Stimulated activated CD8-positive, alpha-beta memory T cell treated with anti-CD3 and anti-CD28 coated beads, Interleukin-4, amount 100 ng/mL, for 24 hours (primary cell): ENCODE measurements around the gene ROR2.

Source experiments
- DNase-seq: peaks from one replicate; pipeline ENCODE4 v3.0.0-alpha.2; 2020; ENCODE audit warnings: low read depth

The ROR2 gene

DNA sequence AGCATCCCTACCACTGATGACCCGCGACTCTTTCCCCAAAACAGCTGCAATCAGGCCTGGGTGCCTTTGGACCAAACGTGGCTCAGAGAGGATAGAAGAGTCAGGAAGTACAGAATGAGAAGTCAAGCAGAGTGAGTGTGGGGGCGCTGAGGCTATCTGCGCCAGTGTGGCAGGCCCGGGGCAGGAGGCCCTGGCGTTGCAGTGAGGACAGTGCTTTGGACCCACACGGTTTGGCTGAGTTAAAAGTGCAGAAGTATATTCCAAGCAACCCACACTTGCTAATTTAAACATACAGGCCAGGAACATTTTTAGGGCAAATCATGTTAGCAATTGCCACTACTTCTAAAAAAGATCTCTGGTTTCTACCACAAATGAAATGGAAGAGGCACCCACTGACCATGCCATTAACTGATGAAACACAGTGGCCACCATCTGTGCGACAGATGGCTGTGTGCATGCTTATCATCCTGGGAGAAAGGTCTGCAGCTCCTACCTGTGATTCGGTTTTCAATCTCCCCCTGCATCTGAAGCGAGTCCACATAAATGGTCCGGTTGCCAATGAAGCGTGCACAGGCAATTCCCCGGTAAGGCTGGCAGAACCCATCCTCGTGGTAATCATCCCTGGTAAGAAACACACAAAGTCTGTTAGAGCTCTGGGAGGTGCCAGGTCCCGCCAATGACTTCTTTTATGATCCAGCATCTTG, 213.0 kb downstream of the ROR2 start:
- no peak for DNase-seq

DNA sequence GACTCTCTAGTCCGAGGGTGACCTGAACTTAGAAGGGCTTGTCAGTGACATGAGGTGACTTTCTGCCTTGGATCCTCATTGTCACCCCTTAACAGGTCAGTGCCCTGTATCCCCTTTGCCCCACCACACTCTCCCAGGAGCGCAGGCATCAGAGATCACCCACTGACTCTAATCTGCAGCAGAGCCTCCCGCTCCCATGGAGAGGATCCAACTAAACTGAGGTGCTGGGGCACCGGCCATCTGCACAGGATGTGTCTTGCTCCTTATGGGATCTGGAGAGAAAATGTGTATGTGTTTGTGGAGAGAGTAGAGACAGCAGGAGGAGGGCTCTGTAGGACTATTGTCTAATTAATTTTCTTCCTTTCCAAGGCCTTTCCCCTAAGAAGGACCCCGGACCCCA, 213.7 kb downstream of the ROR2 start:
- no peak for DNase-seq

DNA sequence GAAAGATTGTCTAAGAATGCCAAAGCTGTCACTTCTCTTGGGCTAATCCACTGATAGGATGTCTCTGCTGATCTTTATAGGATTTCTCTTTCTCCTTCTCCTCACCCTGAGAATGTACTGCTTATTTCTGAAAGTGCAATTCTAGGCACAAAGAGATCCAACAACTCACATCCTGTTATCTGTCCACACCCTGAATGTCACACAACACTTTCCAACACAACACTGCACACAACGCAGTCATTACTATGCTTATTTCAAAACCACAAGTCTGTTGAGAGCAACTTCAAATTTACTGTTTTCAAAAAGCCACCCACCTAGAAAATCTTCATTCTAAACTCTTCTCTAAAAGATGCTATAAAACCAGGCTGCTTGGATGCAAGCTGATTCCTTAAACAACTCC, 215.0 kb downstream of the ROR2 start:
- no peak for DNase-seq

DNA sequence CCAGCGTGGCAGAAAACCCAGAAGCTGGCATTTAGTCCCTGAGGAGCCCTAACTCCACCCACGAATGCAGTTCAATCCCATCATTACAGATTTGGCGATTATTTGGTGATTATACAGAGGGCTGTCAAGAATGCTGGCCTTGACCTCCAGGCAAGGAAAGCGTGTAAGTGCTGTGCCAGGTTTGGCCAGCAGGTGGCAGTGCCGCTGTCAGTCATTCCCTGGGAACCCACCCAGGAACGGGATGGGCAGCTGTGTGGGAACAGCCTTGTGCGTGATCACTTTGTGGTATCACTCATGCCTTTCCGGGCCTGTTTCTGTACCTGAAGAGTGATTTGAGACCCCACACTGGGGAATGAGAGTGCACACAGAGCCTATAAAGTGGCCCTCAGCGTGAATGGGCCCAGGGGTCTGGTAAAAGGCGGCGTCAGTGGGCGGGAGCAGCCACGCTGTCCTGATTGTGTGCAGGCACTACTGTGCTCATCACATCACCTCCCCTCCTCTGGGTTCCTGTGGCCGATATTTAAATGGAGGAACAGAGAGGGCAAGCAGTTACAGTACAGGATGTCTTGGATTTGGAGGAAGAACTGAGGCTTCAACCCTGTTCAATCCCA, 215.6 kb downstream of the ROR2 start:
- DNase-seq: peak; percentile 53

DNA sequence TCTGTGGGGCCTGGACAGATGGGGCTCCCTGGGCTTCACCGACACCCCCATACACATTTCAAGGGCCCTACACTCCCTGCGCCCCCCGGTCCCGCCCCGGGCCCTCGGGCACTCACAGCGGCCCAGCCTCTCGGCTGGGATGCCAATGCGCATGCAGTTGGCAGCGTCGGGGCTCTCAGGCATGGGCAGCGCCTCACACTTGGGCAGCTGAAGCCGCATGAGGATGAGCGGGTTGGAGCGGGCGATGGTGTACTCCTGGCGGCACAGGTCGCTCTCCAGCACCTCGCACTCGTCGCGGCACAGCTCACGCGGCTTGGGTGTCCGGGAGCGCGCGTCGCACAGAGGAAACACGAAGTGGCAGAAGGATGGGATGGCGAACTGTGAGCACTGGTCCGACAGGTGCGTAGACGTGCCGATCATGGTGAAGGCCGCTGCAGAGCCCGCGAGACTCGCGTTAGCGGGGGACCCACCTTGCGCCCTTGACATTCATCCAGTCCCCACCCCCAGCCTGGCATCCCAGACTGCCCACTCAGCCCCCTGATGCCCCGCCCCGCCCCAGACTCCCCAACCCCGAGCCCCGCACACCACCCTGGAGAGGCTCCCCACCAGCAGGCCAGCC, 216.9 kb downstream of the ROR2 start:
- DNase-seq: no peak

DNA sequence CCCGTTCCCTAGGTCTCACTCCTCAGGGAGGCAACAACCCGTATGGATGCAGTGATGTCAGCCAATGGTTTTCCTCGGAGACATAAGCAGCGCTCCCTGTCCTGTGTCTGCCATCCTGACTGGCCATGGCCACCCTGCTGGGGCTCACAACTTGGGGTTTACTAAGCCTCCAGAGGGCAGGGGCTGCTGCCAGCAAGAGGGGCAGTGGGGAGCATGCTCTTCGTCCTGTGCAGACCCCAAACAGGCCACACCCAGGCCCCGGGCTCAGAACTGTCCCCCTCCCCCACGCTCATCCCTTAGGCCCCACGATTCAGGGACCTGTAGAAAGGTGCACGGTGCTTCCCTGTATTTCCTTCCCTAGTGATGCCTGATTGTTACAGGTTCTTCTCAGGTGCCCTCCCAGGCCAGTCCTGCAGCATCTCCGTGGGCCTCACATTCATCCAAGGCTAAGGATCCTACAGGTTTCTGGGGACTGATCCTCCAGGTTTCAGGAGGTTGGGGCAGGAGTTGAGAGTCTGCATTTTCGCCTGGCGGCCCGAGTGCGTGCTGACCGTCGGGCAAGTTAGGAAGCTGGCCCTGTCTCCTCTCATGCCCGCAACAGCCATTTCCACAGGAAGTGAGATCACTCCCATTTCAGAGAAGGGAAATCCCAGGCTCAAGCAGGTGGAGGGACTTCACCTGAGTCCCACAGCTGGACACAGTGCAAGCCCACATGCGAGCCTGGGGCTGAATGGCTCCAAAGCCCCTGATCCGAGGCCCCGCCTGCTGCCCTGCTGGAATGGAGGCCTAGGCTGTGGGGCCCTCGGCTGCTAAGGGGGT, 217.6 kb downstream of the ROR2 start:
- DNase-seq: no peak

DNA sequence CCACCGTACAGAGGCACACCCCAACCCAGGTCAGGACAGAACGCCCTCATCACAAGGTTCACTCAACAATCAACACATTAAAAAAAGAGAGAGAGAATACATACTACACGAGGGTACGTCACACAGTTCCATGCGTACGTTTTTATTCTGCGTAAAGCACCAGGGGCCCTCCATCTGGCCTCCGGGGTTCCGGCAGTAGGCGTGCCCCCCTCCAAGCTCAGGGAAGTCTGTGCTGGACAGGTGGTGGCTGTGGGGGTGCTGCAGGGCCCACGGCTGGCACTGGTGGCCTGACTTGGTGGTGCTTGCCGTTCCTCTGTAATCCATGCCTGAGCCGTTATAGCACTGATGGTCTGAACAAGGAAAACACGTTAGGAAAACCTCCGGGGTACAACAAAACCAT, 219.2 kb downstream of the ROR2 start:
- DNase-seq: no peak

DNA sequence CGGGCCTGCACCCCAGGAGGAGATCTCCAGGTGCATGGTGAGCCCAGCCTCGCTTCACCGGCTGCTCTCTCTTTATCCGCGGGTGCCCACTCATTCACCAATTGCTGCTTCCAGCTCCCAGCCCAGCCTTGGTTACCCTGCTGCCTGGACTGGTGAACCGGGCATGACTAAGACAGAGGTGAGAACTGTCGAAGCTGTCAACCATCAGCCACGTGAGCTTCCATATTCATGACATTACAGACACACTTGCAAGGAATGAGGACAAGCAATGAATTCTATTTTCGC, 220.5 kb downstream of the ROR2 start:
- DNase-seq: no peak

DNA sequence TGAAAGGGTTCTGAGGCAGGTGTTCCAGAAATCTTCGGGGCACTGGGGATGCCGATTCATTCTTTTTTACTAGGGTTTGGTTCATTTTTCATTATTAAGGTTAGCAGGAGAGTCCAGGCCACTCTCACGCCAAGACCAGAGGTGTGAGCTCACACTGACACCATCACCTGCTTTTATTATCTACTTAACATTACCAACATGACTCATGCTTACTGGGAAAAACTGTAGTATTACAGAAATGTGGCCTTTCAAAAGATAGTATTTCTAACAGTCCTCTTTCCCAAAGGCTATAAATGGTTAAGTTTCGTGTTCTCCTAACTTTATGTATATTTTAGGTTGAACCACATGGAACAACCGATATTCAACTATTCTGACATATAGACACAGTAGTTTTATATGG, 222.1 kb downstream of the ROR2 start:
- no peak for DNase-seq

DNA sequence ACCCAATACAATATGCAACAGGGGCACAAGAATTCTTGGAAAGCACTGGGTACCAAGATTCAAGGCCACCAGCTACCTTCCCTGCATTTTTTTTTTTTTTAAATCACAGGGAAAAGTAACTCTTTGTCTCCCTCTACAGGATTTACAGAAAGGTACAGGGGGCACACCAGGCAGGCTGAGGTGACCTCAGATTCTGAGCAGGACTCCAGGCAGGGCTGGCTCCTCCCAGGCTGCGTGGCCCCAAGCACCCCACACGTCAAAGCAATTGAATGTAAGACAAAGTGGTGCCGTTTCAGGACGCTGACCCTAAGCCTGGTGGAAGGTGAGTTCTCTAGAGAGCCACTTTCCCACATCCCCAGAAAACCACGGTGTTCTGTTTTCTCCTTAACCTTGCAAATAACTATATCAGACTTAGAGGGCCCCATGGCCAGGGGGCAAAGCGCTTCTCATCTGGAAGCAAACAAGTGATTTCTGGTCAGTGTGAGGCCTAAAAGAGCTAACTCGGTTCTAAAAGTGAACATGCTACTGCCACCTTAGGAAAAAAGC, 222.6 kb downstream of the ROR2 start:
- no peak for DNase-seq

DNA sequence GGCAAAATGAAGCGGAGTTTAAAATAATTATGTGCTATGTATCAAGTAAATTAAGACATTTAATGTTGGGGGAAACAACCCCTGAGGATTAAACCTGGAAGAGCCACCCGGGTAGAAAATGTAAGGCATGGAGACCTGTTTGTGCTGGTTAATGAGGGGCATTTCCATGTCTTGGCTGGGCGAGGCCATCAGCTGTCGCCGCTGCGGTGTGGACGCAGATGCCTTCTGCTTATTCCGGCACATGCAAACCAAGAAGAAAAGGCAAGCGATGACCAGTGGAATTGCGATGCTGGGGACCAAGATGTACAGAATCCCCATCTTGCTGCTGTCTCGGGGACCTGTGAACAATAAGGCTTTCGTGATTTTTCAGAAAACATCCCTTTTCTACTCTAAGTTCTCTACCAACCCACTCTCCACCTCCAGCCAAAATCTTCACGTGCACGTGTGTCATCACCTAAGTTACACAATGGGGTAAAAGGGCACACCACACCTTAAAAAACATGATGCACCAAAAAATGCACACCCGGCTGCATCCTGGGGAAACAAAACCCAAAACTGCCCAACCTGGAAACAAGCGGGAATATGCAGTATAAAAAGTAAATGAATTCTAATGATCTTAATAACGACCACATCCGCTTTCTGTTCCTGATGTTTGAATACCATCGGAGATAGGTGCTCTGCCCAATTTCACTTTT, 223.5 kb downstream of the ROR2 start:
- no peak for DNase-seq

DNA sequence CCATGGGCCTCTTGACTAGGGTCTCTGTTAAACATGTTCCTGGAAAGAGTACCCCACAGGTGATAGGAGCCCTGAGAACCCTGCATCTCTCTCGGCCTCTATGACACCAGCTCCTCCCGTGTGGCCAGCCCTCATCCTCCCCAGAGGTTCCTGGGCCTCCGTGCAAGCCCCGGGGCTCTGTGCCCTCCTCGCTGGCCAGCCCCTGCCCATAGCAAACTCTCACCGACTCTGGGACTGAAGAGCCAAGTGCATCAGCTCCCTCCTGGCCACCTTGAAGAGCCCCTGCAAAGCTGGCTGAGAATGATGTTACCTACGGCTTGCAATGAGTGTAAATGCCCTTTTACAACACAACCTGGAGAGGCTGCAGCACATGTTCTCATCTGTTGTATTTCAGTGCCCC, 224.4 kb downstream of the ROR2 start:
- no peak for DNase-seq

DNA sequence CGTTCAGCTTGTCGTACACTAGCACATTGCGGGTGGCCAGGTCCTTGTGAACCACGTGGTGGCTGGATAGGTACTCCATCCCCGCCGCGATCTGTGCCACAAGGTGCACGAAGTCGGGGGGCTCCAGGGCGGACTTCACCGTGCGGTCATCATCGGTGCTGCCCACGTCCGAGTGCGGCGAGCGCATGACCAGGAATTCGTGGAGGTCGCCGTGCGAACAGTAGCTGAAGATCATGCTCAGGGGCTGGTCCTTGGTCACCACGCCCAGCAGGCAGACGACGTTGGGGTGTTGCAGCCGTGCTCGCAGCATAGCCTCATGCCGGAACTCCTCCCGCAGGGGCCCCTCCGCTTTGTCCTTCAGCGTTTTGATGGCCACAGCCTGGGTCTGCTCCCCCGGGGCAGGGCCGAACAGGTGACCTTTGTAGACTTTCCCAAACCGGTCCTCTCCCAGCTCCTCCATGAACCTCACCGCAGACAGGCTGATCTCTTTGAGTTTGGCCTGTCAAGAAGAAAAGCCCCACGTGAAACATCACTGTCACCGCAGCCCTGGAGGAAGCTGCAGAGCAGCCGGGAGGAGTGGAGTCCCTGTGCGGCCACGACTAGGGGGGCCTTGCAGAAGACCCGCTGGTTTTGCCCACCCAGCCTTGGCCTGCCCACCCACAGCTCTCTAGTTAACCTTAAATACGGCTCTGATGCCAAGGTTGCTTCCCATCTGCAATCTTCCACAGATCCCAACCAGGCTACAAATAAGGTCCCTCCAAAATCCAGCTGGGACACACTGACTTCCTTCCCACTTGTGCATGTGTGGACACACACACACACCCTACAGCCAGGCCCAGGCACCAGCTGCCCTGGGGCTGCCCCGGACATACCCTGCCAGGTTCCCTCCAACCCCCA, 225.2 kb downstream of the ROR2 start:
- DNase-seq: no peak

DNA sequence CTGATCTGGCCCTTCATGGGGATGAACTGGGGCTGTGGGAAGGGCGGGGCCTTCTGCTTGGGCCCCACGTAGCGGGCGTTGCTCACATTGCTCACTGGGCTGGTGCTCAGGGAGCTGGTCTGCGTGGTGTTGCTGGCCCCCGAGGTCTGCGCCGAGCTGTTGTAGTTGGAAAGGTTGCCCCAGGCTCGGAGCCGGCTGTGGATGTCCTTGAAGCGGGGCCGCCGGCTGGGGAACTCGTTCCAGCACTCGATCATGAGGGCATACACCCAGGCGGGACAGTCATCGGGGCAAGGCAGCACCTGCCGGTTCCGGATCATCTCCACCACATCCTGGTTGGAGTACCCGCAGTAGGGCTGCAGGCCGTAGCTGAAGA, 226.0 kb downstream of the ROR2 start:
- DNase-seq: no peak

DNA sequence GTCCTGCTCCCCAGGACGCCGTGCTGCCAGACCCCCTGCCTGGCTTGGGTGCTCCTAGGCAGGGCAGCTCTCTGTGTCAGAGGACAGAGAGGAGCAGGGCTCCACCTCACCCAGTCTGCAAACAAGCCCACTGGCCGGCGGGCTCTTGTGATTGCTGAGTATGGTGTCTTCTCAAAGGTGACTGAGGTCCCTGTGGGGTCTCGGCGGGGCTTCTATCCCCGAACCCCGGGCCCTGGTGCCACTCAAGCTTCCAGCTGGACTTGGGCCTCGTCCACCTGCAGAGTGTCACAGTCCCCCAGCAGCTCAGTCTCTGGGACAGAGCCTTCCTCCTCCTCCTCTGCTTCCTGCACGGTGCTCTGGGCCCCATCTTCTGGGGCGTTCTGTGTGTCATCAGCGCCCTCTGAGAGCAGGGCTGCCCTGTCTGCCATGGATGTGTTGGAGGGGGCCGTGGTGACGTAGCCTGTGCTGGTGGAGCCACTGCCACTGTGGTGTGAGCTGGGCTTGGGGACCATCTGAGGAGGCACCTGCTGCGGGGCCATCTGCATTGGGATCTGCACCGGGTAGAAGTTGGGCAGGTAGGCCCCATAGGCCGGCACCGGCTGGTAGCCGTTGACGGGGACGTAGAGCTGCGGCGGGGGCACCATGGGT, 226.5 kb downstream of the ROR2 start:
- DNase-seq: no peak

DNA sequence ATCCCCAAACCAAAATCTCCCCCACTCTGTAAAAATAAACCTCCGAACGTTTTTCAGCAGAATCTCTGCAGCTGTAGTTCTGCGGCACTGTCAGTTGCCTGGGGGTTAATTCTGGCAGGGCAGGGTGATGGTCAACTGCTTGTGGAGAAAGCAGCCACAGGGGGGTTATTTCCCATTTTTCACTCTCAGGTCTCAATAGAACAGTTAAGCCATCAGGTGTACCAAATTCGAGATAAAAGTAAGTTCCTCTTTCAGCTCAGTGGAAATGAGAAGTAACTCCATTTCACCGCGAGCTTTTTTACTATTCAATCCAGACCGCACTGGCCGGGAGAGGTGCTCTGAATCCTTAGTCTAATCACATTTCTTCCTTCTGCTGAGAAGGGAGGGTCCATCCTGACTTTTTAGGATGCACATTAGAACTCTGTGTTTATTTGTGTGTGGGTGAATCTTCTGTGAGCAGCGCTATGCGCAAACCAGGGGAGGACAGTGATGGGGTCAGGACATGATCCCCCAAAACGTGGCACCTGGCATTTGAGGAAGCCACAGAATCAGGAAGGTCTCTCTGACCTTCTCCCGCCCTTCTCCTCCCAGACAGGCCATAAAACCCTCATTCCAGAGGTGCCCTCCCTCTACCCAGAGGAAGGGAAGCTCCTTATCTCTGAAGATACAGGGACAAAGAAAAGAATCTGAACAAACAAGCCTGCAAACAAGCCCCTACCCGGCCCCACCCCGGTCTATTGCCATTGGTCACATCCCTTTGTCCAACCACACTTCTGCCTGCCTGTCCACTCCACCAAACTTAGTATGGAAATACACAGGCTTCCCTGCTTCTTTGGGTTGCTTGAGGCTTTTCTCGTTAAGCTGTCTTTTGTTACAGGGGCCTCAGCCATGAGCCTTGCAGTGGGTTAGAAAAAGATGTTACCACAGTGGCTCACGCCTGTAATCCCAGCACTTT, 229.0 kb downstream of the ROR2 start:
- DNase-seq: no peak

DNA sequence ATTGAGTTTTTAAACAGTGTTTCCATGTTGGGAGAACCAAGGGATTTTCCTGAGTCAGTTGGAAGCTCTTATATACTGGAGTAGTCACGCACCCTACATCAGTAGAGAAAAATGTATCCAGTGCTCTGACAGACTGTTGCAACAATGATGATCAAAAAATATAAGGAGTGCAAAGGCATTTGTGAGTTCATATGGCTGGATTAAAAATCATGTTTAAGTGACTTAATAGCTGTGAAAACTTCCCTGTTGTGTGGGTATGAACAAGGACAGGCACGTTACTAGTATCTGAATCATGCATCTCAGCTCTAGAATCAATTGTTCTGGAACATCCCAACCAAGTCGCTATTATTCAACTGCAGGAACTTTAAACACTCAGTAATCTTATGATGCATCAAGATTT, 229.7 kb downstream of the ROR2 start:
- no peak for DNase-seq

DNA sequence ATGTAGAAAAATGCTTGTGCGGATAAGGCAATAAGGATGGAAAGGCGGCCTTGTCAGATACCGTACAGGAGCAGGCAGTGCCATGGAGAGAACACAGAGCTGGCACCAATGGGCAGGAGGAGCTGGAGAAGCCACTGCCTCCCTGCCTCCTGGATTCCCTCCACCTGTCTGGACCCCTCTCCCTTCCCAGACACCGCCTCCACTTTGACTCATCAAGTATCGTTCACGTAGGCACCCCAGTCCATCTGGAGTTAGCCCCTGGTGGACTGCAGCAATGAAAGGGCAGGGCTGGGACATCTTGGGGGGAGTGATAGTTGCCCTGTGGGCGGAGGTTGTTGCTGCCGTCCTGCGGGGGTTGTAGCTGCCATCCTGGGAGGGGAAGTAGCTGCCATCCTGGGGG, 232.0 kb downstream of the ROR2 start:
- no peak for DNase-seq

DNA sequence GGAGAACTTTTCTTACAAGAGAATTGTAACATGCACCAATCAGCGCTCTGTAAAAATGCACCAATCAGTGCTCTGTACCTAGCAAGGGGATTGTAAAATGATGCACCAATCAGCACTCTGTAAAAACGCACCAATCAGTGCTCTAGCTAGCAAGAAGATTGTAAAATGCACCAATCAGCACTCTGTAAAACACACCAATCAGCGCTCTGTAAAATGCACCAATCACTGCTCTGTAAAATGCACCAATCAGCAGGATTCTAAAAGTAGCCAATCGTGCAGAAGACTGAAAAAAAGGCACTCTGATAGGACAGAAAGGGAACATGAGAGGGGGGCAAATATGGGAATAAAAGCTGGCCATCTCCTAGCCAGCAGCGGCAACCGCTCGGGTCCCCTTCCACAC, 233.2 kb downstream of the ROR2 start:
- no peak for DNase-seq

DNA sequence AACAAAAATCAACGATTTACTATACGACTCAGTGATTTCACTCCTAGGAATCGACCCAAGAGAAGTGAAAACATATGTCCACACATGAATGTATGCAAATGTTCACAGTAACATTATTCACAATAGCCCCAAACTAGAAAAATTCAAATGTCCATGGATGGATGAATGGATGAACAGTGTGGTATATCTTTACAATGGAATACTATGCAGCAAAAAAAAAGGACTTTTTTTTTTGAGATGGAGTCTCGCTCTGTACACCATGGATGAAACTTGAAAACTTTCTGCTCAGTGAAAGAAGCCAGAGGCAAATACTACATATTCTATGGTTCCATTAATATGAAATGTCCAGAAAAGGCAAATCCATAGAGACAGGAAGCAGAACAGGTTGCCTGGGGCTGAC, 233.8 kb downstream of the ROR2 start:
- DNase-seq: no peak
